SK-N-SH (cell line): ENCODE results near the gene ABCB4. TPM values are rescaled to one million over a fixed set of nuclear protein-coding genes. Genes with fewer than 3 reads are reported as not detected.
"Not testable (repeated sequence)": the region's sequence is repeated elsewhere in the genome, so short reads cannot be mapped to it uniquely, and the experiment has no call there.

Experiments used
- CTCF ChIA-PET: fragments of 300-600, 350-600 bp; formaldehyde crosslinking; extraction: SDS; loops from one replicate; lab custom pipeline; 2021; lab: Yijun Ruan, JAX
- POLR2A ChIA-PET: fragments of 350-600 bp; sonication (Branson Sonifier 250); formaldehyde crosslinking; extraction: SDS; loops from one replicate; lab custom pipeline; 2020; ENCODE audit warnings: antibody characterized with exemption, inconsistent platforms; lab: Yijun Ruan, JAX
- DNase-seq: peaks from one replicate; pipeline ENCODE4 v3.0.0; 2012
- H2AFZ ChIP-seq: fragments of 200-600 bp; sonication (generic); 2 replicates; pipeline ENCODE4 v1.8.1; 2016; ENCODE audit warnings: antibody characterized with exemption, mild to moderate bottlenecking, low read depth
- H3F3A ChIP-seq: fragments of 200-600 bp; sonication (generic); replicated peaks from 2 replicates; pipeline ENCODE3; 2016; ENCODE audit warnings: antibody characterized with exemption, mild to moderate bottlenecking; ENCODE audit not compliant: insufficient read depth
- H3K27ac ChIP-seq, 2 experiments: fragments of 200-500 bp in 1 of 2; fragments of 200-600 bp in 1 of 2; sonication (Bioruptor generic) in 1 of 2; sonication (generic), shearing (Covaris generic) in 1 of 2; 2 replicates each; pipeline versions ENCODE4 v1.5.1 to v1.6.1; 2014 to 2016; ENCODE audit warnings: low read depth in 2 of 2, inconsistent platforms in 1 of 2, low read length in 1 of 2, mild to moderate bottlenecking in 1 of 2, mixed read lengths in 1 of 2
- H3K27me3 ChIP-seq: fragments of 200-600 bp; sonication (generic), shearing (Covaris generic); 2 replicates; pipeline ENCODE4 v1.6.1; 2016; ENCODE audit warnings: mixed run types; ENCODE audit not compliant: insufficient read depth
- H3K36me3 ChIP-seq, 2 experiments: fragments of 200-500 bp in 1 of 2; fragments of 200-600 bp in 1 of 2; sonication (Bioruptor generic) in 1 of 2; sonication (generic) in 1 of 2; replicated peaks in 1 of 2; 2 replicates each; pipeline versions ENCODE3 to v1.5.1; 2014 to 2016; ENCODE audit warnings: low read length in 1 of 2, mild to moderate bottlenecking in 1 of 2; ENCODE audit not compliant: insufficient read depth in 2 of 2, control insufficient read depth in 1 of 2
- H3K4me1 ChIP-seq, 2 experiments: fragments of 200-500 bp in 1 of 2; fragments of 200-600 bp in 1 of 2; sonication (Bioruptor generic) in 1 of 2; sonication (generic), shearing (Covaris generic) in 1 of 2; 2 replicates each; pipeline versions ENCODE4 v1.5.1 to v1.6.1; 2014 to 2016; ENCODE audit warnings: low read depth in 1 of 2, low read length in 1 of 2, mixed run types in 1 of 2; ENCODE audit not compliant: insufficient read depth in 2 of 2, control insufficient read depth in 1 of 2
- H3K4me2 ChIP-seq: fragments of 200-600 bp; sonication (generic), shearing (Covaris generic); 2 replicates; pipeline ENCODE4 v1.6.1; 2017; ENCODE audit warnings: mixed run types
- H3K4me3 ChIP-seq, 2 experiments: fragments of 200-500 bp in 1 of 2; fragments of 200-600 bp in 1 of 2; sonication (Bioruptor generic) in 1 of 2; sonication (generic), shearing (Covaris generic) in 1 of 2; 2 replicates each; pipeline versions ENCODE4 v1.5.1 to v1.8.1; 2014 to 2016; ENCODE audit warnings: low read depth in 2 of 2, inconsistent platforms in 1 of 2, low read length in 1 of 2, mild to moderate bottlenecking in 1 of 2, mixed read lengths in 1 of 2, moderate library complexity in 1 of 2
- H3K79me2 ChIP-seq: fragments of 200-600 bp; sonication (generic); 2 replicates; pipeline ENCODE4 v1.8.1; 2017; ENCODE audit warnings: mild to moderate bottlenecking; ENCODE audit not compliant: insufficient read depth
- H3K9ac ChIP-seq: fragments of 200-600 bp; sonication (generic); 2 replicates; pipeline ENCODE4 v1.6.1; 2017; ENCODE audit warnings: mixed run types
- H3K9me2 ChIP-seq: fragments of 200-600 bp; sonication (generic); 2 replicates; pipeline ENCODE4 v1.6.1; 2017; ENCODE audit warnings: mixed run types
- H3K9me3 ChIP-seq: fragments of 200-600 bp; sonication (generic); 2 replicates; pipeline ENCODE4 v1.6.1; 2017; ENCODE audit warnings: mixed run types, mild to moderate bottlenecking, moderate library complexity
- H4K20me1 ChIP-seq: fragments of 200-600 bp; sonication (generic); 2 replicates; pipeline ENCODE4 v1.6.1; 2017; ENCODE audit warnings: mild to moderate bottlenecking, mixed run types; ENCODE audit not compliant: insufficient read depth
- CHD2 ChIP-seq: fragments of 150-350 bp; IDR thresholded peaks from 2 replicates; pipeline ENCODE4 v1.6.1; 2018; ENCODE audit warnings: low read length; ENCODE audit not compliant: partially characterized antibody
- CTCF ChIP-seq: fragments of 200-600 bp; sonication (generic); IDR thresholded peaks from 2 replicates; pipeline ENCODE4 v1.6.1; 2017; ENCODE audit warnings: antibody characterized with exemption, mild to moderate bottlenecking, moderate library complexity
- ELF1 ChIP-seq: IDR thresholded peaks from 2 replicates; pipeline ENCODE4 v1.4.0; 2012
- EP300 ChIP-seq, 2 experiments: IDR thresholded peaks; 2 replicates each; pipeline versions ENCODE4 v1.4.0 to v1.6.1; 2012; ENCODE audit warnings: borderline replicate concordance in 1 of 2, low read depth in 1 of 2, low read length in 1 of 2
- FOXM1 ChIP-seq: IDR thresholded peaks from 2 replicates; pipeline ENCODE4 v1.4.0; 2012; ENCODE audit warnings: low read depth, mild to moderate bottlenecking
- IRF3 ChIP-seq: fragments of 150-350 bp; IDR thresholded peaks from 2 replicates; pipeline ENCODE4 v1.6.1; 2016; ENCODE audit warnings: mild to moderate bottlenecking, low read depth, low read length
- JUND ChIP-seq: IDR thresholded peaks from 2 replicates; pipeline ENCODE4 v1.4.0; 2012
- POLR2AphosphoS5 ChIP-seq: IDR thresholded peaks from 2 replicates; pipeline ENCODE4 v1.6.1; 2012; ENCODE audit warnings: low read depth, low read length
- RAD21 ChIP-seq: IDR thresholded peaks from 2 replicates; pipeline ENCODE4 v1.6.1; 2012; ENCODE audit warnings: mild to moderate bottlenecking, low read length
- RCOR1 ChIP-seq: fragments of 150-350 bp; IDR thresholded peaks from 2 replicates; pipeline ENCODE4 v1.6.1; 2017; ENCODE audit warnings: antibody characterized with exemption, low read length
- RFX5 ChIP-seq: IDR thresholded peaks from 2 replicates; pipeline ENCODE4 v1.6.1; 2012; ENCODE audit warnings: mild to moderate bottlenecking, improper control_type of control experiment, low read length
- RXRA ChIP-seq: IDR thresholded peaks from 2 replicates; pipeline ENCODE4 v1.4.0; 2012; ENCODE audit warnings: low read depth, mild to moderate bottlenecking, borderline replicate concordance
- SIN3A ChIP-seq: IDR thresholded peaks from 2 replicates; pipeline ENCODE4 v1.6.1; 2012; ENCODE audit warnings: low read depth, mild to moderate bottlenecking, low read length, moderate library complexity, borderline replicate concordance
- TEAD4 ChIP-seq: IDR thresholded peaks from 2 replicates; pipeline ENCODE4 v1.4.0; 2012; ENCODE audit warnings: mild to moderate bottlenecking, borderline replicate concordance; ENCODE audit not compliant: insufficient read depth
- USF2 ChIP-seq: fragments of 150-350 bp; IDR thresholded peaks from 2 replicates; pipeline ENCODE4 v1.6.1; 2017; ENCODE audit warnings: antibody characterized with exemption, low read length, low read depth, borderline replicate concordance
- WGBS: methylation state at CpG from one replicate; pipeline ENCODE4 v1.1.6; 2017; ENCODE audit warnings: low lambda C conversion rate; 5-methylcytosine and 5-hydroxymethylcytosine counted together
- polyA plus RNA-seq, 3 experiments: library from polyadenylated mRNA; depleted of rRNA; stranded (reverse); fragments of >200 nt; gene quantifications; 2 replicates each; pipeline ENCODE4 v1.2.3, GENCODE V29; 2012

The ABCB4 gene
- polyA plus RNA-seq, 1 of the 3 experiments (the other 2 are of a cell fraction) = 0.18 TPM

GRCh38 chr7:87463982-87464381, 11.5 kb downstream of the ABCB4 start:
- POLR2A ChIA-PET = no interaction called here
- H3K27ac ChIP-seq = no peak overlapping the region
- CTCF ChIA-PET = interaction anchor here (0.7 kb wide), 1 partner anchor 26 kb away, joined by 4 read pairs; no protein-coding TSS in a partner anchor

GRCh38 chr7:87460444-87460843, 15.0 kb downstream of the ABCB4 start:
- H3K27ac ChIP-seq, H3K4me3 ChIP-seq, H3K36me3 ChIP-seq, H3K9me2 ChIP-seq, H3K4me2 ChIP-seq, H3F3A ChIP-seq, H3K9me3 ChIP-seq, H3K79me2 ChIP-seq, DNase-seq, H2AFZ ChIP-seq, H3K27me3 ChIP-seq, H3K4me1 ChIP-seq, H3K9ac ChIP-seq, POLR2A ChIA-PET, H4K20me1 ChIP-seq: not testable (repeated sequence)
- CTCF ChIA-PET = interaction anchor here (1.3 kb wide), 1 partner anchor 45 kb away, joined by 4 read pairs; no protein-coding TSS in a partner anchor
- 42% methylated on average over 3 of the region's 3 CpGs for WGBS

More at GRCh38 chr7:87463982-87464381, 11.5 kb downstream of the ABCB4 start:
- Histone ChIP-seq H3K4me1 (no peaks in the 10 kb centered on the region), H3K79me2 (no peaks in the 10 kb centered on the region), H3K27me3 (no peaks in the 10 kb centered on the region), H3K9ac (no peak overlapping the region), H4K20me1 (no peaks in the 10 kb centered on the region), H3K9me2 (no peaks in the 10 kb centered on the region), H3K36me3 (no peaks in the 10 kb centered on the region), H2AFZ (no peak overlapping the region), H3K9me3 (no peaks in the 10 kb centered on the region), H3K4me2 (no peak overlapping the region), H3K4me3 (no peak overlapping the region), H3F3A (no peaks in the 10 kb centered on the region)
- no peak for DNase-seq
- TF ChIP-seq ELF1 = no peak
- no peak for TF ChIP-seq RAD21
- TF ChIP-seq FOXM1 = no peak
- WGBS = 28% methylated on average over 2 of the region's 2 CpGs

- no peak overlapping the region for H3K4me2 ChIP-seq
- H3K36me3 ChIP-seq = no peaks in the 10 kb centered on the region
- H3K4me1 ChIP-seq = no peaks in the 10 kb centered on the region; a peak in 1 of 4 replicates
- ChIA-PET CTCF (interaction anchor here (1.3 kb wide), 1 partner anchor 44 kb away, joined by 4 read pairs; no protein-coding TSS in a partner anchor), POLR2A (no interaction called here)
- no peaks in the 10 kb centered on the region for H3K9me2 ChIP-seq
- no peaks in the 10 kb centered on the region for H3K9me3 ChIP-seq
- TF ChIP-seq IRF3 (no peak), POLR2AphosphoS5 (no peak), FOXM1 (no peak), CTCF (no peak), ELF1 (no peak), RFX5 (no peak), RCOR1 (no peak), CHD2 (no peak), SIN3A (no peak), USF2 (no peak), JUND (no peak), RXRA (no peak), EP300 (IDR thresholded peaks at IDR 0.05; ENCODE audit: borderline replicate concordance in 1 of 2, low read depth in 1 of 2, low read length in 1 of 2) (no peak), TEAD4 (no peak)
- H3K27ac ChIP-seq = no peak overlapping the region
- H3K4me3 ChIP-seq = no peak overlapping the region
- H3K9ac ChIP-seq = no peak overlapping the region
- no peaks in the 10 kb centered on the region for H3K27me3 ChIP-seq
- no peaks in the 10 kb centered on the region for H3F3A ChIP-seq
- no peak for DNase-seq
- H3K79me2 ChIP-seq = no peaks in the 10 kb centered on the region
- H4K20me1 ChIP-seq = no peaks in the 10 kb centered on the region
- no peak overlapping the region for H2AFZ ChIP-seq
- 65% methylated on average over 2 of the region's 2 CpGs for WGBS
Measured at GRCh38 chr7:87459941-87460340, 15.5 kb downstream of the ABCB4 start.
